Fibroblast of villous mesenchyme (primary cell): ENCODE results near the gene ARID3A. TPM values are rescaled to one million over a fixed set of nuclear protein-coding genes. Genes with fewer than 3 reads are reported as not detected.

ENCODE experiments used
- DNase-seq: peaks from one replicate; pipeline ENCODE4 v3.0.0-alpha.2; 2010; ENCODE audit warnings: low read depth
- H3K4me3 ChIP-seq: 2 replicates; pipeline ENCODE4 v1.5.1; 2011; ENCODE audit warnings: low read depth, mild to moderate bottlenecking, low read length
- CTCF ChIP-seq: IDR thresholded peaks from 2 replicates; pipeline ENCODE4 v1.5.1; 2012; ENCODE audit warnings: low read depth, mild to moderate bottlenecking, low read length; ENCODE audit not compliant: insufficient read depth
- total RNA-seq: library from RNA; depleted of rRNA; stranded (reverse); fragments of >200 nt; gene quantifications from 2 replicates; pipeline ENCODE4 v1.2.3, GENCODE V29; 2012

Gene ARID3A
- total RNA-seq, 1 donor, result 45.8 TPM

GRCh38 chr19:907183-907853 is 18.5 kb upstream of the ARID3A start:
- no peak for DNase-seq
- TF ChIP-seq CTCF, result no peak
- no peak overlapping the region for H3K4me3 ChIP-seq

- H3K4me3 ChIP-seq, result peak overlapping the region; percentile 17
- TF ChIP-seq CTCF, result no peak
Measured at GRCh38 chr19:911197-912033, 14.4 kb upstream of the ARID3A start.

GRCh38 chr19:912181-913079 is 13.4 kb upstream of the ARID3A start:
- DNase-seq, result no peak
- TF ChIP-seq CTCF, result no peak
- H3K4me3 ChIP-seq, result peak overlapping the region; percentile 89

More at GRCh38 chr19:911197-912033, 14.4 kb upstream of the ARID3A start:
- no peak for DNase-seq

GRCh38 chr19:913080-913748 is 12.6 kb upstream of the ARID3A start, which contains the start of gene R3HDM4:
Gene R3HDM4 (minus strand): TSS chr19:913219. CDS start chr19:913157, 62 bp downstream.
- no peak for TF ChIP-seq CTCF
- peak; percentile 63 for DNase-seq

GRCh38 chr19:916645-917322 is 9.1 kb upstream of the ARID3A start:
- peak overlapping the region; percentile 21 for H3K4me3 ChIP-seq
- DNase-seq, result no peak
- TF ChIP-seq CTCF, result no peak

More at GRCh38 chr19:913080-913748, 12.6 kb upstream of the ARID3A start, which contains the start of gene R3HDM4:
- peak within 1 kb of the TSS; percentile 89 for H3K4me3 ChIP-seq
